Right hindlimb (tissue), 1 donor: ENCODE data around the gene TTC19.
"Not testable (repeated sequence)": the region's sequence is repeated elsewhere in the genome, so short reads cannot be mapped to it uniquely, and the experiment has no call there.

Experiments used
- DNase-seq: peaks from one replicate; pipeline ENCODE4 v3.0.0-alpha.2; 2018

TTC19 gene

GRCh38 chr17:15973016-15973415, 26.6 kb upstream of the TTC19 start:
- no peak for DNase-seq

DNA sequence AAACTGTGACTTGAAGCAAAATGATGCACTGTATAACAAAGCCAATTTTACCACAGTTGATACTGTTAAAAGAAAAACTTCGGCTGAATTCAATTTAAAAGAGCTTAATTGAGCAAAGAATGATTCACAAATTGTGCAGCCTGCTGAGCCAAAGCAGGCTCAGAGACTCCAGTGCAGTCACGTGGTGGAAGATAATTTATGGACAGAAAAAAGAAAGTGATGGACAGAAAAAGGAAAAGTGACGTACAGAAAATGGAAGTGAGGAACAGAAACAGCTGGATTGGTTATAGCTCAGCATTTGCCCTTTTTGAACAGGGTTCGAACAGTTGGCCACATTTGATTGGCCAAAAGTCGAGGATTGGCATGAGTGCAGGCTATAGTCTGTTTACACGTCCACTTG, 25.8 kb upstream of the TTC19 start:
- no peak for DNase-seq

GRCh38 chr17:15977894-15978293, 21.7 kb upstream of the TTC19 start:
- DNase-seq = no peak

DNA sequence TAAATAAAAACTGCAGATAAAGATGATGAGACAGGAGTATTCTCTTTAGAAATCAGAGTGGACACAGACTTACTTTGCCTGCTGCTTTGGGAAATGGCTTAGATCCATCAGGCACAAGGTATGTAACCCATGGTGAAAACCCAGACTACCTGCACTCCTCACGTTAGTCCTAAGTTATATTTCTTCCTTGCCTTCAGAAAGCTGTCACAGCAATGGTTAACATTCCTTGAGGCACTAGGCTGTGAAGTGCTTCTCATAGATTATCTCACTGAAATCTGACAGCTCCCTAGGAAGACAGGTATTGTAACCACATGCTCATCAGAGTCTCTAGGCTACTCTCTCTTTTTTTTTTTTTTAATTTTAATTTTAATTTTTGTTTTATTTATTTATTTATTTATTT, 21.0 kb upstream of the TTC19 start:
- no peak for DNase-seq

GRCh38 chr17:15979013-15979412, 20.6 kb upstream of the TTC19 start:
- not testable (repeated sequence) for DNase-seq

- no peak for DNase-seq
These were observed 18.4 kb upstream of the TTC19 start for GRCh38 chr17:15981208-15981607.

DNA sequence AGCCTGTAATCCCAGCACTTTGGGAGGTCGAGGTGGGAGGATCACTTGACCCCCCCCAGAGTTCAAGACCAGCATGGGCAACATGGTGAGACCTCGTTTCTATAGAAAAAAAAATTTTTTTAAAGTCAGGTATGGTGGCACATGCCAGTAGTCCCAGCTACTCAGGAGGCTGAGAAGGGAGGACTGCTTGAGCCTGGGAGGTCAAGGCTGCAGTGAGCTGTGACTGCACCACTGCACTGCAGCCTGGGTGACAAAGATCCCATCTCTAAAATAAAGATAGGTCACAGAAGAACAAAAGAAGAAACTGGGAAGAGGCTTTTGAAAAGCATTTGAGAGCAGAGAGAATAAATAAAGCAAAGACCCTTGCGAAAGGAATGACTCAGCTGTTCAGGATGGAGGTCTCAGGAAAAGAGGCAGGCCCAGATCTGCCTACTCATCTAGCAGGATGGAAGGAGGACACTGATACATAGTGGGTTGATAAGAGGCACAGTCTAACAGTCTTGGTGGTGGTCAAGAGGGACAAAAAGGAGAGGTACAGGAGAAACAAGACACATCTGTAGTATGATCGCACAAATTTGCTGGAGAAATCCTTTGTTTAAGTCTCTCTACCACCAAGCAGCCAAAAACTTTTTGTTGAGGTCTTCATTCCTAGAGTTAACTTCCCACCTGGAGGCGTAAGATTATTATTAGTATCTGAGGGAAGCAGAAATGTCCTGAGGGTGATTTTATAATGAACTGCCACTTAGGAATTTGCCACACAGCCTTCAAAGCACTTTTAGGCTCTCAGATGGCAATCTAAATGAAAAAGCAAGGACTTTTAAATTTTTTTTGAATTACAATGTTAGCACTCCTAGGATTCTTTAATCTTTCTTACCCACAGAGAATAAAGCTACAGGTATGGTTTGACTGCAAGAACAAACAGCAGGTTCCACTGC, 17.7 kb upstream of the TTC19 start:
- DNase-seq = no peak

GRCh38 chr17:15996322-15996721, 3.3 kb upstream of the TTC19 start:
- DNase-seq = no peak

GRCh38 chr17:15998031-15998562, 1.5 kb upstream of the TTC19 start:
- no peak for DNase-seq

DNA sequence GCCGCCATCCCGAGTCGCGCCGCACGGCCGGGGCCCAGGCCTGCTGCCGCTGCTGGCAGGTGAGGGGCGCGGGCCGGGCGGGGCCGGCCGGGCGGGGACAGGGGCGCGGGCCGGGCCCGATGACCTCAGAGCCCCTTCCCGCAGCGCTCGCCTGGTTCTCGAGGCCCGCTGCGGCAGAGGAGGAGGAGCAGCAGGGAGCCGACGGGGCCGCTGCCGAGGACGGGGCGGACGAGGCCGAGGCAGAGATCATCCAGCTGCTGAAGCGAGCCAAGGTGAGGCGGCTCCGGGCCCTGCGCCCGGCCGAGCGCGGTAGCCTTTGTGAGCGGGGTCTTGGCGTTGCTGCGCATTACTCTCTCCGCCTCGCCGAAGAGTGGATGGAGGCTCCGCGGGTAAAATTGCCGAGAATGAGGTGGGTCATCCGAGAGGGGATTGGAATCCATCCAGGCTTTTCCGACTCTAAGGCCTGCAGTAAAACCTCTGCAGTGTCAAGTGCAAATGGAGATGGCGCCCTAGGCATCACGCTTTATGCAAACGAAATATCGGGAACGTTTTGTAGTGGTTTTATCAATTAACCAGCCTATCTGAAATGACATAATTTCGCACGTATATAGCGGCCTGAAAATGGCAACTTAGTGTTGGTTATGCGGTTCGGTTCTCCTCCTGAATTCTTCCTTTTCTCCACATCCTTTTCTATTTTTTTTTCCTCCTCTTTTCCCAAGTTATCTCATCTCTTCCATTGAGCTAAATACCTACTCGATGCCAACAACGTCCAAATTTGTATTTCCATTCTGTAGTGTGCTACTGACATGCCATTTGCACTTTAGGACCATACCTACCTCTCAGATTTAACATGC, 577 bp downstream of the TTC19 start:
- no peak for DNase-seq

GRCh38 chr17:16001226-16001897, 1.7 kb downstream of the TTC19 start:
- DNase-seq = no peak

DNA sequence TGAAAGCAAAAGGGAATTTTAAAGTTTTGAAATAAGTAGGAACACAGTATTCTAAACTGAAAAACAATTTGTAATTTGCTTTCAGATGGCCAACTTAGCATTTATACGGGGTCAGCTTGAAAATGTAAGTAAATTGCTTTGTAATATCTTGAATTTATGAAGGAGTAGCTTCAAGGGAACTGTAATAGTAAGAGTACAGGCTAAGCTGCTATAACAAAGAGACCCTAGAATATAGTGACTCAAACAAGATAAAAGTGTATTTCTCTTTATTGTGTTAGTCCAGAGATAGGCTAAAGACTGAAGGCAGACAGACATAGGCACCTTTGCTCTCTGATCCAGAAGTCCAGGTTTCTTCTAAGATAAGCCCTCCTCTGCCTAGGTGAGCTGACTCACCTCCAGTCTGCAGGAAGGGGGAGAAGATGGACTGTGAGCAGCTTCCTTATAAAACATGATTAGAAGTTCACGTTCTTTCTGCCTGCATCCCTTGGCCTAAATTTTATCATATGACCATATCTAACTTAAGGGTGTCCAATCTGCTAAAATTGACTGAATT, 3.2 kb downstream of the TTC19 start:
- DNase-seq = no peak

GRCh38 chr17:16003841-16004240, 4.2 kb downstream of the TTC19 start:
- no peak for DNase-seq

DNA sequence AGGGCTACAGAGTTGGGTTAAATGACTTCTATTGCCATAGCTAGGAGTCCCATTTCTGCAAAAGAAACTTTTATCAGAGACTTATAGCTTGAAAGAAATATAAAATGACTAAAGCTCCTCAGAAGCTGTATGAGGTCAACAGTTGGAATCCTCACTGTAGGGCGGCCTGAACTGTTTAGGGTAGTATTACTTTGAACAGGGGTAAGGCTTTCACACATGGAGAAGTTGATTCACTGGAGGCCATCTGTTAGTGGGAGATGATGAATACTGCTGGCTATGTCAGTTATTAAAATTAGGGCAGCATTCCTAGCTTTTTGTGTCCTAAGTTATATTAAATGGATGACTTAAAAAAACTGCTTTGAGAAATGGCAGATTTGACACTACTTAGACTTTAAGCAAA, 6.0 kb downstream of the TTC19 start:
- no peak for DNase-seq

DNA sequence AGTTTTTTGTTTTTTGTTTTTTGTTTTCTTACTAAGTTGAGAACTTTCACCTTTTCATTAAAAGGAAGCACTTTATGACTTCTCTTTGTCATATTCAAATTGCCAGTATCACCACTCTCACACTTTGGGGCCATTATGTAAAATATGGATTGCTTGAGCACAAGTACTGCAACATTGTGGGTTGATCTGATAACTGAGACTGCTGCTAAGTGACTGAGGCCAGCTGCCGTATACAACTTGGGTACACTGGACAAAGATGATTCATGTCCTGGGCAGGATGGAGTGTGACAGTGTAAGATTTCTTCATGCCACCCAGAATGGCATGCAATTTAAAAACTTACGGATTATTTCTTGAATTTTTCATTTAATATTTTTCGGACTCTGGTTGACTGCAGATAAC, 7.8 kb downstream of the TTC19 start:
- DNase-seq = no peak

DNA sequence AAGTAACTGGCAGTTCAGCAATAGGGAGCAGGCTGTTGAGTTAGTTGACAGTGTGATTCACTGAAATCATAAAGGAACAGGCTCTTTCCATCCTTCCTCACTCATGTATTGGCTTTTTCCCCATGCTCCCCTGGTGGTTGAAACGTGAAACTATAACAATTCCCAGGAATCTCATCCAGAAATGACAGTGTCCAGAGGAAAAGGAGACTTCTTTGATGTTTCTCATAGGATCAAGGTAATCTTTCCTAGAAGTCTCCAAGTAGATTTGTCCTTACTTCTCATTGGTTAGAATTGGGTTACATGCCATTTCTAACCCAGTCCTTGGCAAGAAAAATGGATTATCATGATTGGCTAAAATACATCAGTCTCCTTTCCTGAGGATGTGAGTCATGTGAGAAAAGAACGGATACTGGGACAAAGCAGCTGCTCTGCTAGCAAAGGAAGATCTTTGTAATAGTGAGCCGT, 14.4 kb downstream of the TTC19 start:
- no peak for DNase-seq

DNA sequence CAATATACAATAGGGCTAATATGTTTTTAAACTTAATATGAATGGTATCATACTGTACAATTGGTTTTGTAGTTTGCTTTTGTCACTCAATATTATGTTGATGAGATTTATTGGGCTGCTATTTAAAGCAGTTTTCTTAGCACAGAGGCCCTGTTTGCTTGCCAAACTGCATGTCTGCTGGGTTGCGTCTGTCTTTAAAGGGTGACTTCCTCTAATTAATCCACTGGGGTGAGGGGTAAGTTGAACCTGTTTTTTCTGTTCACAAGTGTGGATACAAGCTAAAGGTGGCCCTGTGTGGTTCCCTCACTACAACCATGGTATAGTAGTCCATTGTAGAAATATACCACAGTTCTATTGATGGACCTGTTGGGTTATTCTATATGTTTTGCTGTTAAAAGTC, 19.7 kb downstream of the TTC19 start:
- no peak for DNase-seq

GRCh38 chr17:16023881-16024280, 24.3 kb downstream of the TTC19 start:
- DNase-seq = no peak

- DNase-seq = no peak
These were observed 25.6 kb downstream of the TTC19 start for GRCh38 chr17:16025202-16025601.

DNA sequence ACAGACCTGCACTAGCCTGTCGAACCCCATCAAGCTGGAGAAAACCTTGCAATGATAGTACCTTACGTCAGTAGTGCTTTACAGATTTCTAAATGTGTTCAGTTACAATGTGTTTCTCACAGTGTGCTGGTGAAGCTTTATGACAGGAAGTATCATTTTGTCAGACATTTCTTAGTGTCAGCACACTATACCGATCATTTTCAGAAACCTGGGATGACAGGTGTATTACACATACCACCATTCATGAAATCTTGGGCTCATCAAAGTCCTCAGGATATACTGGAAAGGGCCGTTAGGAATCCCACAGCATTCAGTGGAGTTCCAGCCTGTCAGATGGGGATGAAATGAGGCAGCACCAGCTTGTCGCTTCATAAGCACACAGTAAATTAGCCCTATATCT, 27.3 kb downstream of the TTC19 start:
- DNase-seq = no peak

GRCh38 chr17:16027708-16028584, 28.3 kb downstream of the TTC19 start:
- no peak for DNase-seq
